ENCODE results near the gene STYXL1. TPM values are rescaled to one million over a fixed set of nuclear protein-coding genes. Genes with fewer than 3 reads are reported as not detected.

Gene STYXL1
- total and polyA plus RNA-seq, 4 donors = 36.6 to 45.8 (median 41.3) TPM

GRCh38 chr7:75965617-75966016, 82.2 kb downstream of the STYXL1 start:
- H3K4me3 ChIP-seq = no peak overlapping the region
- WGBS, 2 donors = 91 to 93% methylated on average over 13 of the region's 13 CpGs
- H3K36me3 ChIP-seq (ENCODE audit: control insufficient read depth in 4 of 4, insufficient read depth in 4 of 4, low read length in 4 of 4) = peaks cover 0 to 19% (median 2%) of the 10 kb centered on the region in 4 donors
- H3K9ac ChIP-seq (ENCODE audit: insufficient read depth in 1 of 2, low read length in 2 of 2) = no peak overlapping the region
- H3K4me1 ChIP-seq (ENCODE audit: control insufficient read depth in 5 of 5, insufficient read depth in 5 of 5, low read length in 5 of 5) = peaks cover 10 to 28% (median 21%) of the 10 kb centered on the region in 5 donors
- H3K9me3 ChIP-seq (ENCODE audit: control insufficient read depth in 4 of 4, insufficient read depth in 3 of 4, low read length in 3 of 4) = no peaks in the 10 kb centered on the region
- H3K27ac ChIP-seq (ENCODE audit: low read depth in 1 of 2, low read length in 1 of 2) = peak overlapping the region; percentile 67 to 84
- ATAC-seq (ENCODE audit: insufficient read depth, low FRiP score) (no peak), DNase-seq (no peak)
- no peaks in the 10 kb centered on the region for H3K27me3 ChIP-seq (ENCODE audit: control insufficient read depth in 3 of 3, insufficient read depth in 3 of 3, low read length in 2 of 3)
- TF ChIP-seq CTCF (IDR thresholded peaks at IDR 0.05; ENCODE audit: control extremely low read depth, extremely low read depth) = no peak

GRCh38 chr7:75963381-75963995, 84.3 kb downstream of the STYXL1 start:
- H3K27ac ChIP-seq (ENCODE audit: low read depth in 1 of 2, low read length in 1 of 2) = peak overlapping the region; percentile 38 to 77
- no peaks in the 10 kb centered on the region for H3K27me3 ChIP-seq (ENCODE audit: control insufficient read depth in 3 of 3, insufficient read depth in 3 of 3, low read length in 2 of 3)
- 78 to 82% methylated on average over 9 of the region's 9 CpGs for WGBS, 2 donors
- peaks cover 7 to 28% (median 15%) of the 10 kb centered on the region in 5 donors for H3K4me1 ChIP-seq (ENCODE audit: control insufficient read depth in 5 of 5, insufficient read depth in 5 of 5, low read length in 5 of 5)
- H3K9ac ChIP-seq (ENCODE audit: insufficient read depth in 1 of 2, low read length in 2 of 2) = peak overlapping the region in 1 of 2 donors; percentile 47
- DNase-seq (peak in 1 of 3 donors; percentile 37), ATAC-seq (ENCODE audit: insufficient read depth, low FRiP score) (no peak)
- TF ChIP-seq CTCF (IDR thresholded peaks at IDR 0.05; ENCODE audit: control extremely low read depth, extremely low read depth) = no peak
- no peaks in the 10 kb centered on the region for H3K9me3 ChIP-seq (ENCODE audit: control insufficient read depth in 4 of 4, insufficient read depth in 3 of 4, low read length in 3 of 4)
- peaks cover 0 to 18% (median 4%) of the 10 kb centered on the region in 4 donors for H3K36me3 ChIP-seq (ENCODE audit: control insufficient read depth in 4 of 4, insufficient read depth in 4 of 4, low read length in 4 of 4)
- no peak overlapping the region for H3K4me3 ChIP-seq

GRCh38 chr7:75962607-75963380, 85.0 kb downstream of the STYXL1 start:
- peaks cover 2 to 18% (median 8%) of the 10 kb centered on the region in 4 donors for H3K36me3 ChIP-seq (ENCODE audit: control insufficient read depth in 4 of 4, insufficient read depth in 4 of 4, low read length in 4 of 4)
- H3K9ac ChIP-seq (ENCODE audit: insufficient read depth in 1 of 2, low read length in 2 of 2) = peak overlapping the region in 1 of 2 donors; percentile 71
- peaks cover 0 to 23% (median 10%) of the 10 kb centered on the region in 5 donors for H3K4me1 ChIP-seq (ENCODE audit: control insufficient read depth in 5 of 5, insufficient read depth in 5 of 5, low read length in 5 of 5)
- no peak overlapping the region for H3K4me3 ChIP-seq
- ATAC-seq (ENCODE audit: insufficient read depth, low FRiP score) (no peak), DNase-seq (peak; percentile 60 to 72 (median 70))
- WGBS, 2 donors = 54 to 61% methylated on average over 18 of the region's 18 CpGs
- H3K27ac ChIP-seq (ENCODE audit: low read depth in 1 of 2, low read length in 1 of 2) = peak overlapping the region; percentile 38 to 77
- no peak for TF ChIP-seq CTCF (IDR thresholded peaks at IDR 0.05; ENCODE audit: control extremely low read depth, extremely low read depth)
- no peaks in the 10 kb centered on the region for H3K27me3 ChIP-seq (ENCODE audit: control insufficient read depth in 3 of 3, insufficient read depth in 3 of 3, low read length in 2 of 3)
- H3K9me3 ChIP-seq (ENCODE audit: control insufficient read depth in 4 of 4, insufficient read depth in 3 of 4, low read length in 3 of 4) = no peaks in the 10 kb centered on the region
